HEK293 (cell line): Measurements from ENCODE around the gene LRP5.

Source experiments
- CTCF ChIP-seq: fragments of 450-650 bp; formaldehyde crosslinking; IDR thresholded peaks from 2 replicates; pipeline ENCODE4 v1.5.1; 2016; ENCODE audit warnings: missing biosample characterization, missing genetic modification characterization
- INSM2 ChIP-seq: fragments of 450-650 bp; formaldehyde crosslinking; IDR thresholded peaks from 2 replicates; pipeline ENCODE4 v1.5.1; 2016; ENCODE audit warnings: missing biosample characterization, missing genetic modification characterization
- KLF10 ChIP-seq: fragments of 450-650 bp; IDR thresholded peaks from 2 replicates; pipeline ENCODE4 v1.5.1; 2018; ENCODE audit warnings: missing biosample characterization, mild to moderate bottlenecking, missing genetic modification characterization
- ZBTB7A ChIP-seq: fragments of 450-650 bp; formaldehyde crosslinking; IDR thresholded peaks from 2 replicates; pipeline ENCODE4 v1.5.1; 2016; ENCODE audit warnings: low read depth, missing biosample characterization, missing genetic modification characterization
- ZFP3 ChIP-seq: fragments of 450-650 bp; formaldehyde crosslinking; IDR thresholded peaks from 2 replicates; pipeline ENCODE4 v1.5.1; 2016; ENCODE audit warnings: low read depth, missing biosample characterization, missing genetic modification characterization
- ZFP69B ChIP-seq: fragments of 450-650 bp; formaldehyde crosslinking; IDR thresholded peaks from 2 replicates; pipeline ENCODE4 v1.5.1; 2016; ENCODE audit warnings: missing biosample characterization, missing genetic modification characterization
- ZNF311 ChIP-seq: fragments of 450-650 bp; formaldehyde crosslinking; IDR thresholded peaks from 2 replicates; pipeline ENCODE4 v1.5.1; 2017; ENCODE audit warnings: missing biosample characterization, missing genetic modification characterization, borderline replicate concordance
- ZNF362 ChIP-seq: fragments of 450-650 bp; formaldehyde crosslinking; IDR thresholded peaks from 2 replicates; pipeline ENCODE4 v1.5.1; 2016; ENCODE audit warnings: missing biosample characterization, missing genetic modification characterization
- ZNF501 ChIP-seq: fragments of 450-650 bp; formaldehyde crosslinking; IDR thresholded peaks from 2 replicates; pipeline ENCODE4 v1.5.1; 2016; ENCODE audit warnings: missing biosample characterization, missing genetic modification characterization
- ZNF529 ChIP-seq: fragments of 450-650 bp; formaldehyde crosslinking; IDR thresholded peaks from 2 replicates; pipeline ENCODE4 v1.5.1; 2017; ENCODE audit warnings: missing genetic modification characterization, missing biosample characterization; ENCODE audit not compliant: insufficient replicate concordance

- TF ChIP-seq ZFP69B (no peak), CTCF (no peak), INSM2 (tag by site-specific recombination) (no peak), ZNF501 (tag by site-specific recombination) (no peak), KLF10 (no peak), ZBTB7A (tag by site-specific recombination) (no peak), ZNF311 (tag by site-specific recombination) (no peak), ZNF362 (tag by site-specific recombination) (no peak), ZNF529 (tag by site-specific recombination) (no peak), ZFP3 (tag by site-specific recombination) (no peak)
These were observed 17.1 kb downstream of the LRP5 start for GRCh38 chr11:68329536-68329935.
